ENCODE data around the gene RAG1.

- TF ChIP-seq CTCF (conservative IDR thresholded peaks at IDR 0.05; ENCODE audit: low read length): no peak
- no peak for TF ChIP-seq EZH2phosphoT487 (IDR thresholded peaks at IDR 0.05; ENCODE audit: borderline replicate concordance, low read depth, low read length)
Observed at GRCh38 chr11:36577859-36578258, 10.1 kb downstream of the RAG1 start.

Measured in OCI-LY7 (cell line).